HEK293 (cell line): ENCODE results near the gene MED10.

Source experiments
- CTCF ChIA-PET: fragments of 350-600 bp; formaldehyde crosslinking; extraction: SDS; loops from one replicate; lab custom pipeline; 2021; ENCODE audit warnings: antibody characterized with exemption; lab: Yijun Ruan, JAX
- POLR2A ChIA-PET: fragments of 300-600 bp; formaldehyde crosslinking; extraction: SDS; loops from one replicate; lab custom pipeline; 2020; ENCODE audit warnings: antibody characterized with exemption, inconsistent platforms; lab: Yijun Ruan, JAX
- H3K27ac ChIP-seq: fragments of 200-500 bp; sonication (Bioruptor generic); 2 replicates; pipeline ENCODE4 v1.5.1; 2014; ENCODE audit warnings: low read depth, low read length, control low read depth, inconsistent platforms; ENCODE audit errors: extremely low read depth
- H3K36me3 ChIP-seq, 2 experiments: fragments of 200-500 bp in 1 of 2; sonication (Bioruptor generic) in 1 of 2; 1 replicate in 1 of 2; 2 replicates in 1 of 2; pipeline ENCODE4 v1.5.1; 2014 to 2017; ENCODE audit warnings: inconsistent platforms in 2 of 2, low read length in 2 of 2; ENCODE audit not compliant: control insufficient read depth in 2 of 2, insufficient read depth in 1 of 2
- H3K4me1 ChIP-seq: fragments of 200-500 bp; sonication (Bioruptor generic); 2 replicates; pipeline ENCODE4 v1.5.1; 2014; ENCODE audit warnings: mild to moderate bottlenecking, low read length, inconsistent platforms; ENCODE audit not compliant: control insufficient read depth, insufficient read depth
- H3K4me3 ChIP-seq: 2 replicates; pipeline ENCODE4 v1.5.1; 2011; ENCODE audit warnings: low read depth, mild to moderate bottlenecking, control low read depth, low read length, moderate library complexity
- H3K9me3 ChIP-seq: fragments of 200-500 bp; sonication (Bioruptor generic); 2 replicates; pipeline ENCODE4 v1.5.1; 2014; ENCODE audit warnings: low read depth, low read length, inconsistent platforms; ENCODE audit not compliant: control insufficient read depth, insufficient read depth
- ELK4 ChIP-seq: IDR thresholded peaks from 2 replicates; pipeline ENCODE4 v1.6.1; 2011; ENCODE audit warnings: mild to moderate bottlenecking, low read depth, low read length, borderline replicate concordance
- KLF16 ChIP-seq: fragments of 450-650 bp; formaldehyde crosslinking; IDR thresholded peaks from 2 replicates; pipeline ENCODE4 v1.5.1; 2017; ENCODE audit warnings: missing biosample characterization, missing genetic modification characterization
- ZBTB6 ChIP-seq: fragments of 450-650 bp; formaldehyde crosslinking; IDR thresholded peaks from 2 replicates; pipeline ENCODE4 v1.5.1; 2017; ENCODE audit warnings: missing biosample characterization, missing genetic modification characterization
- ZNF133 ChIP-seq: fragments of 450-650 bp; formaldehyde crosslinking; IDR thresholded peaks from 2 replicates; pipeline ENCODE4 v1.5.1; 2016; ENCODE audit warnings: missing biosample characterization, missing genetic modification characterization
- ZNF146 ChIP-seq: fragments of 450-650 bp; formaldehyde crosslinking; IDR thresholded peaks from 2 replicates; pipeline ENCODE4 v1.5.1; 2016; ENCODE audit warnings: missing biosample characterization, missing genetic modification characterization
- ZNF157 ChIP-seq: fragments of 450-650 bp; formaldehyde crosslinking; IDR thresholded peaks from 2 replicates; pipeline ENCODE4 v1.5.1; 2016; ENCODE audit warnings: missing biosample characterization, missing genetic modification characterization
- ZNF501 ChIP-seq: fragments of 450-650 bp; formaldehyde crosslinking; IDR thresholded peaks from 2 replicates; pipeline ENCODE4 v1.5.1; 2016; ENCODE audit warnings: missing biosample characterization, missing genetic modification characterization
- ZNF530 ChIP-seq: fragments of 450-650 bp; formaldehyde crosslinking; IDR thresholded peaks from 2 replicates; pipeline ENCODE4 v1.5.1; 2016; ENCODE audit warnings: low read depth, missing biosample characterization, missing genetic modification characterization
- ZNF629 ChIP-seq: fragments of 450-650 bp; formaldehyde crosslinking; IDR thresholded peaks from 2 replicates; pipeline ENCODE4 v1.5.1; 2017; ENCODE audit warnings: missing biosample characterization, missing genetic modification characterization
- ZNF707 ChIP-seq: fragments of 450-650 bp; formaldehyde crosslinking; IDR thresholded peaks from 2 replicates; pipeline ENCODE4 v1.5.1; 2016; ENCODE audit warnings: missing biosample characterization, missing genetic modification characterization
- TF ChIP-seq, protein P1 (sequence below): fragments of 450-650 bp; IDR thresholded peaks from 2 replicates; pipeline ENCODE4 v1.5.1; 2018; ENCODE audit warnings: missing biosample characterization, missing genetic modification characterization
- TF ChIP-seq, protein P2 (sequence below): fragments of 450-650 bp; formaldehyde crosslinking; IDR thresholded peaks from 2 replicates; pipeline ENCODE4 v1.5.1; 2017; ENCODE audit warnings: missing biosample characterization, missing genetic modification characterization
- TF ChIP-seq, protein P3 (sequence below): fragments of 450-650 bp; formaldehyde crosslinking; IDR thresholded peaks from 2 replicates; pipeline ENCODE4 v1.5.0; 2017; ENCODE audit warnings: missing biosample characterization, missing genetic modification characterization, borderline replicate concordance

The MED10 gene

GRCh38 chr5:6399980-6400910 lies 21.9 kb upstream of the MED10 start:
- TF ChIP-seq, protein P1, sequence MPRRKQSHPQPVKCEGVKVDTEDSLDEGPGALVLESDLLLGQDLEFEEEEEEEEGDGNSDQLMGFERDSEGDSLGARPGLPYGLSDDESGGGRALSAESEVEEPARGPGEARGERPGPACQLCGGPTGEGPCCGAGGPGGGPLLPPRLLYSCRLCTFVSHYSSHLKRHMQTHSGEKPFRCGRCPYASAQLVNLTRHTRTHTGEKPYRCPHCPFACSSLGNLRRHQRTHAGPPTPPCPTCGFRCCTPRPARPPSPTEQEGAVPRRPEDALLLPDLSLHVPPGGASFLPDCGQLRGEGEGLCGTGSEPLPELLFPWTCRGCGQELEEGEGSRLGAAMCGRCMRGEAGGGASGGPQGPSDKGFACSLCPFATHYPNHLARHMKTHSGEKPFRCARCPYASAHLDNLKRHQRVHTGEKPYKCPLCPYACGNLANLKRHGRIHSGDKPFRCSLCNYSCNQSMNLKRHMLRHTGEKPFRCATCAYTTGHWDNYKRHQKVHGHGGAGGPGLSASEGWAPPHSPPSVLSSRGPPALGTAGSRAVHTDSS (tag by site-specific recombination) = no peak
- TF ChIP-seq ZNF707 (tag by site-specific recombination) (no peak), ZNF157 (tag by site-specific recombination) (no peak), ZNF629 (tag by site-specific recombination) (peak; percentile 36; the same call in 1 of the 2 replicates), KLF16 (tag by site-specific recombination) (no peak), ZNF501 (no peak), ZBTB6 (tag by site-specific recombination) (no peak)
- TF ChIP-seq, protein P2, sequence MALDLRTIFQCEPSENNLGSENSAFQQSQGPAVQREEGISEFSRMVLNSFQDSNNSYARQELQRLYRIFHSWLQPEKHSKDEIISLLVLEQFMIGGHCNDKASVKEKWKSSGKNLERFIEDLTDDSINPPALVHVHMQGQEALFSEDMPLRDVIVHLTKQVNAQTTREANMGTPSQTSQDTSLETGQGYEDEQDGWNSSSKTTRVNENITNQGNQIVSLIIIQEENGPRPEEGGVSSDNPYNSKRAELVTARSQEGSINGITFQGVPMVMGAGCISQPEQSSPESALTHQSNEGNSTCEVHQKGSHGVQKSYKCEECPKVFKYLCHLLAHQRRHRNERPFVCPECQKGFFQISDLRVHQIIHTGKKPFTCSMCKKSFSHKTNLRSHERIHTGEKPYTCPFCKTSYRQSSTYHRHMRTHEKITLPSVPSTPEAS = 0 out of 2 replicates have a peak, but pooled peaks have one; percentile 17
- TF ChIP-seq, protein P3, sequence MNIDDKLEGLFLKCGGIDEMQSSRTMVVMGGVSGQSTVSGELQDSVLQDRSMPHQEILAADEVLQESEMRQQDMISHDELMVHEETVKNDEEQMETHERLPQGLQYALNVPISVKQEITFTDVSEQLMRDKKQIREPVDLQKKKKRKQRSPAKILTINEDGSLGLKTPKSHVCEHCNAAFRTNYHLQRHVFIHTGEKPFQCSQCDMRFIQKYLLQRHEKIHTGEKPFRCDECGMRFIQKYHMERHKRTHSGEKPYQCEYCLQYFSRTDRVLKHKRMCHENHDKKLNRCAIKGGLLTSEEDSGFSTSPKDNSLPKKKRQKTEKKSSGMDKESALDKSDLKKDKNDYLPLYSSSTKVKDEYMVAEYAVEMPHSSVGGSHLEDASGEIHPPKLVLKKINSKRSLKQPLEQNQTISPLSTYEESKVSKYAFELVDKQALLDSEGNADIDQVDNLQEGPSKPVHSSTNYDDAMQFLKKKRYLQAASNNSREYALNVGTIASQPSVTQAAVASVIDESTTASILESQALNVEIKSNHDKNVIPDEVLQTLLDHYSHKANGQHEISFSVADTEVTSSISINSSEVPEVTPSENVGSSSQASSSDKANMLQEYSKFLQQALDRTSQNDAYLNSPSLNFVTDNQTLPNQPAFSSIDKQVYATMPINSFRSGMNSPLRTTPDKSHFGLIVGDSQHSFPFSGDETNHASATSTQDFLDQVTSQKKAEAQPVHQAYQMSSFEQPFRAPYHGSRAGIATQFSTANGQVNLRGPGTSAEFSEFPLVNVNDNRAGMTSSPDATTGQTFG (tag by site-specific recombination) = no peak
- Histone ChIP-seq H3K4me1 (peaks cover 4% of the 10 kb centered on the region; the same call in 1 of the 2 replicates), H3K36me3 (no peaks in the 10 kb centered on the region), H3K27ac (no peak overlapping the region), H3K4me3 (no peak overlapping the region), H3K9me3 (no peaks in the 10 kb centered on the region)
- CTCF ChIA-PET = interaction anchor here (0.6 to 1.1 kb wide), 2 partner anchors 11 to 21 kb away, joined by 3 read pairs; no protein-coding TSS in a partner anchor
- POLR2A ChIA-PET = interaction anchor here (0.5 kb wide), 1 partner anchor 13 kb away, joined by 4 read pairs; no protein-coding TSS in a partner anchor

GRCh38 chr5:6398570-6399230 lies 20.4 kb upstream of the MED10 start:
- CTCF ChIA-PET = no interaction called here
- Histone ChIP-seq H3K9me3 (no peaks in the 10 kb centered on the region), H3K36me3 (no peaks in the 10 kb centered on the region), H3K4me3 (no peak overlapping the region), H3K4me1 (peaks cover 4% of the 10 kb centered on the region; the same call in 1 of the 2 replicates), H3K27ac (no peak overlapping the region)
- POLR2A ChIA-PET = no interaction called here
- no peak for TF ChIP-seq ELK4
- no peak for TF ChIP-seq ZNF146
- TF ChIP-seq ZNF530 (tag by site-specific recombination) = no peak
- TF ChIP-seq ZNF133 (tag by site-specific recombination) = no peak
- TF ChIP-seq, all 188 proteins: peak for 0
